HS-5 (cell line): Measurements from ENCODE around the gene SND1.

ENCODE experiments used
- DNase-seq: peaks from one replicate; pipeline ENCODE4 v3.0.0-alpha.2; 2012; ENCODE audit warnings: low read depth

Gene SND1

GRCh38 chr7:127996253-127997071 lies 344.5 kb downstream of the SND1 start:
- DNase-seq = no peak

GRCh38 chr7:127997226-127997922 lies 345.4 kb downstream of the SND1 start:
- DNase-seq = no peak

- no peak for DNase-seq
Observed at GRCh38 chr7:127998671-127999070, 346.7 kb downstream of the SND1 start.

- no peak for DNase-seq
Observed at GRCh38 chr7:128000048-128000447, 348.1 kb downstream of the SND1 start.

GRCh38 chr7:128000854-128001265 lies 348.9 kb downstream of the SND1 start:
- DNase-seq = no peak

GRCh38 chr7:128003167-128003566 lies 351.2 kb downstream of the SND1 start:
- no peak for DNase-seq

- no peak for DNase-seq
Observed at GRCh38 chr7:128003787-128004186, 351.8 kb downstream of the SND1 start.

GRCh38 chr7:128004623-128005022 lies 352.6 kb downstream of the SND1 start:
- DNase-seq = no peak

GRCh38 chr7:128005117-128005516 lies 353.1 kb downstream of the SND1 start:
- no peak for DNase-seq

GRCh38 chr7:128005759-128006159 lies 353.8 kb downstream of the SND1 start:
- DNase-seq = no peak

- no peak for DNase-seq
Observed at GRCh38 chr7:128006550-128007302, 354.7 kb downstream of the SND1 start.

- DNase-seq = no peak
Observed at GRCh38 chr7:128007303-128007680, 355.3 kb downstream of the SND1 start.

GRCh38 chr7:128008141-128008540 lies 356.1 kb downstream of the SND1 start:
- no peak for DNase-seq

GRCh38 chr7:128008744-128009143 lies 356.8 kb downstream of the SND1 start:
- no peak for DNase-seq

- no peak for DNase-seq
Observed at GRCh38 chr7:128010391-128011127, 358.6 kb downstream of the SND1 start.

GRCh38 chr7:128011131-128011661 lies 359.2 kb downstream of the SND1 start:
- no peak for DNase-seq

GRCh38 chr7:128014811-128015210 lies 362.8 kb downstream of the SND1 start:
- no peak for DNase-seq

GRCh38 chr7:128017460-128017859 lies 365.5 kb downstream of the SND1 start:
- no peak for DNase-seq

- no peak for DNase-seq
Observed at GRCh38 chr7:128017862-128018845, 366.2 kb downstream of the SND1 start.

- DNase-seq = no peak
Observed at GRCh38 chr7:128019288-128019687, 367.3 kb downstream of the SND1 start.

GRCh38 chr7:128020159-128020558 lies 368.2 kb downstream of the SND1 start:
- DNase-seq = no peak
